ENCODE measurements around the gene CHCHD10. TPM values are rescaled to one million over a fixed set of nuclear protein-coding genes. Genes with fewer than 3 reads are reported as not detected.

CHCHD10 gene
- total RNA-seq, 1 experiment from 2014 or later = 198 TPM

DNA sequence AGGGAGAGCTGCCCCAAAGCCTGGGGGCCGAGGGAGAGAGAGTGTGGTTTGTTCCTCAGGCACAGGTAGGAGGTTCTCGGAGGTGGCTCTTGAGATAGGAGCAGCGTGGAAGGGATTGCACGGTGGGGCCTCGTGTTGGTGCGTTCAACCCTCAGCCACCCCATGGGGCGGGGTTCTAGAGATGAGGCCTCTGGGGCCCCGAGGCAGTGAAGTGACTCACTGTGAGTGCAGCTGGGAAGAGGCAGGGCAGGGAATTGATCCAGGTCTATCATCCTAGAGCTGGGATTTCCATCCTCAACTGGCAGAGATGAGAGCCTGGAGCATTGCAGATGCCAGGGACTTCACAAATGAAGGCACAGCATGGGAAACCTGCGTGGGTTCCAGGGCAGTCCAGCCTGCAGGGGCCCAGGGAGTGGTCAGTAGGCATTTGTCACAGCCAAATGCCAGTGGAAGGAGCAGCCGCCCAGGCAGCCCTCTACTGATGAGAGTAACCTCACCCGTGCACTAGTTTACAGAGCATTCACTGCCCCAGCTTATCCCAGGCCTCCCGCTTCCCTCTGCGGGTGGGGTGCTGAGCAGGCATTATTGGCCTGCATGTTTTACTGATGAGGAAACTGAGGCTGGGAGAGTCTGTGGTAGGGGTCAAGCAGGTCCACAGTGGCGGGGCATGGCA is 13.9 kb upstream of the CHCHD10 start:
- Mint-ChIP-seq H3K27ac (peak overlapping the region; percentile 41; the same call in 1 of the 2 replicates), H3K4me1 (peaks cover 6% of the 10 kb centered on the region; the same call in 1 of the 2 replicates), H3K9me3 (no peaks in the 10 kb centered on the region), H3K36me3 (no peaks in the 10 kb centered on the region), H3K27me3 (ENCODE audit: low read depth) (no peaks in the 10 kb centered on the region; the same call in 1 of the 2 replicates), H3K4me3 (no peak overlapping the region)
- TF ChIP-seq, protein P1, sequence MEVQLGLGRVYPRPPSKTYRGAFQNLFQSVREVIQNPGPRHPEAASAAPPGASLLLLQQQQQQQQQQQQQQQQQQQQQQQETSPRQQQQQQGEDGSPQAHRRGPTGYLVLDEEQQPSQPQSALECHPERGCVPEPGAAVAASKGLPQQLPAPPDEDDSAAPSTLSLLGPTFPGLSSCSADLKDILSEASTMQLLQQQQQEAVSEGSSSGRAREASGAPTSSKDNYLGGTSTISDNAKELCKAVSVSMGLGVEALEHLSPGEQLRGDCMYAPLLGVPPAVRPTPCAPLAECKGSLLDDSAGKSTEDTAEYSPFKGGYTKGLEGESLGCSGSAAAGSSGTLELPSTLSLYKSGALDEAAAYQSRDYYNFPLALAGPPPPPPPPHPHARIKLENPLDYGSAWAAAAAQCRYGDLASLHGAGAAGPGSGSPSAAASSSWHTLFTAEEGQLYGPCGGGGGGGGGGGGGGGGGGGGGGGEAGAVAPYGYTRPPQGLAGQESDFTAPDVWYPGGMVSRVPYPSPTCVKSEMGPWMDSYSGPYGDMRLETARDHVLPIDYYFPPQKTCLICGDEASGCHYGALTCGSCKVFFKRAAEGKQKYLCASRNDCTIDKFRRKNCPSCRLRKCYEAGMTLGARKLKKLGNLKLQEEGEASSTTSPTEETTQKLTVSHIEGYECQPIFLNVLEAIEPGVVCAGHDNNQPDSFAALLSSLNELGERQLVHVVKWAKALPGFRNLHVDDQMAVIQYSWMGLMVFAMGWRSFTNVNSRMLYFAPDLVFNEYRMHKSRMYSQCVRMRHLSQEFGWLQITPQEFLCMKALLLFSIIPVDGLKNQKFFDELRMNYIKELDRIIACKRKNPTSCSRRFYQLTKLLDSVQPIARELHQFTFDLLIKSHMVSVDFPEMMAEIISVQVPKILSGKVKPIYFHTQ (CRISPR knock-in tag; IDR thresholded peaks at IDR 0.05) = no peak
- TF ChIP-seq ZBTB21 (CRISPR knock-in tag; IDR thresholded peaks at IDR 0.05; ENCODE audit: borderline replicate concordance) (no peak), RELA (CRISPR knock-in tag; IDR thresholded peaks at IDR 0.05; ENCODE audit: borderline replicate concordance) (no peak), AFF4 (CRISPR knock-in tag; IDR thresholded peaks at IDR 0.05; ENCODE audit: borderline replicate concordance) (no peak), EMX1 (CRISPR knock-in tag; IDR thresholded peaks at IDR 0.05) (no peak), NR3C1 (CRISPR knock-in tag; conservative IDR thresholded peaks at IDR 0.05; ENCODE audit: low read depth) (no peak), ZNF671 (CRISPR knock-in tag; IDR thresholded peaks at IDR 0.05) (no peak), FOXP1 (CRISPR knock-in tag; IDR thresholded peaks at IDR 0.05; ENCODE audit: borderline replicate concordance) (no peak), MYBL2 (CRISPR knock-in tag; IDR thresholded peaks at IDR 0.05) (no peak)
- TF ChIP-seq, protein P2, sequence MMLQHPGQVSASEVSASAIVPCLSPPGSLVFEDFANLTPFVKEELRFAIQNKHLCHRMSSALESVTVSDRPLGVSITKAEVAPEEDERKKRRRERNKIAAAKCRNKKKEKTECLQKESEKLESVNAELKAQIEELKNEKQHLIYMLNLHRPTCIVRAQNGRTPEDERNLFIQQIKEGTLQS (CRISPR knock-in tag; conservative IDR thresholded peaks at IDR 0.05) = no peak
- TF ChIP-seq, protein P3, sequence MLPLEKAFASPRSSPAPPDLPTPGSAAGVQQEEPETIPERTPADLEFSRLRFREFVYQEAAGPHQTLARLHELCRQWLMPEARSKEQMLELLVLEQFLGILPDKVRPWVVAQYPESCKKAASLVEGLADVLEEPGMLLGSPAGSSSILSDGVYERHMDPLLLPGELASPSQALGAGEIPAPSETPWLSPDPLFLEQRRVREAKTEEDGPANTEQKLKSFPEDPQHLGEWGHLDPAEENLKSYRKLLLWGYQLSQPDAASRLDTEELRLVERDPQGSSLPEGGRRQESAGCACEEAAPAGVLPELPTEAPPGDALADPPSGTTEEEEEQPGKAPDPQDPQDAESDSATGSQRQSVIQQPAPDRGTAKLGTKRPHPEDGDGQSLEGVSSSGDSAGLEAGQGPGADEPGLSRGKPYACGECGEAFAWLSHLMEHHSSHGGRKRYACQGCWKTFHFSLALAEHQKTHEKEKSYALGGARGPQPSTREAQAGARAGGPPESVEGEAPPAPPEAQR (CRISPR knock-in tag; IDR thresholded peaks at IDR 0.05) = no peak
- TF ChIP-seq, protein P4, sequence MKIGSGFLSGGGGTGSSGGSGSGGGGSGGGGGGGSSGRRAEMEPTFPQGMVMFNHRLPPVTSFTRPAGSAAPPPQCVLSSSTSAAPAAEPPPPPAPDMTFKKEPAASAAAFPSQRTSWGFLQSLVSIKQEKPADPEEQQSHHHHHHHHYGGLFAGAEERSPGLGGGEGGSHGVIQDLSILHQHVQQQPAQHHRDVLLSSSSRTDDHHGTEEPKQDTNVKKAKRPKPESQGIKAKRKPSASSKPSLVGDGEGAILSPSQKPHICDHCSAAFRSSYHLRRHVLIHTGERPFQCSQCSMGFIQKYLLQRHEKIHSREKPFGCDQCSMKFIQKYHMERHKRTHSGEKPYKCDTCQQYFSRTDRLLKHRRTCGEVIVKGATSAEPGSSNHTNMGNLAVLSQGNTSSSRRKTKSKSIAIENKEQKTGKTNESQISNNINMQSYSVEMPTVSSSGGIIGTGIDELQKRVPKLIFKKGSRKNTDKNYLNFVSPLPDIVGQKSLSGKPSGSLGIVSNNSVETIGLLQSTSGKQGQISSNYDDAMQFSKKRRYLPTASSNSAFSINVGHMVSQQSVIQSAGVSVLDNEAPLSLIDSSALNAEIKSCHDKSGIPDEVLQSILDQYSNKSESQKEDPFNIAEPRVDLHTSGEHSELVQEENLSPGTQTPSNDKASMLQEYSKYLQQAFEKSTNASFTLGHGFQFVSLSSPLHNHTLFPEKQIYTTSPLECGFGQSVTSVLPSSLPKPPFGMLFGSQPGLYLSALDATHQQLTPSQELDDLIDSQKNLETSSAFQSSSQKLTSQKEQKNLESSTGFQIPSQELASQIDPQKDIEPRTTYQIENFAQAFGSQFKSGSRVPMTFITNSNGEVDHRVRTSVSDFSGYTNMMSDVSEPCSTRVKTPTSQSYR (CRISPR knock-in tag; IDR thresholded peaks at IDR 0.05) = no peak
- ATAC-seq (no peak), DNase-seq (ENCODE audit: low spot score) (no peak)
- ChIA-PET POLR2A (no interaction called here), CTCF (interaction anchor here (0.8 to 1.7 kb wide), 3 partner anchors 11 to 113 kb away, joined by 4 to 5 read pairs (median 4); partner anchors contain the start of gene MIF)

DNA sequence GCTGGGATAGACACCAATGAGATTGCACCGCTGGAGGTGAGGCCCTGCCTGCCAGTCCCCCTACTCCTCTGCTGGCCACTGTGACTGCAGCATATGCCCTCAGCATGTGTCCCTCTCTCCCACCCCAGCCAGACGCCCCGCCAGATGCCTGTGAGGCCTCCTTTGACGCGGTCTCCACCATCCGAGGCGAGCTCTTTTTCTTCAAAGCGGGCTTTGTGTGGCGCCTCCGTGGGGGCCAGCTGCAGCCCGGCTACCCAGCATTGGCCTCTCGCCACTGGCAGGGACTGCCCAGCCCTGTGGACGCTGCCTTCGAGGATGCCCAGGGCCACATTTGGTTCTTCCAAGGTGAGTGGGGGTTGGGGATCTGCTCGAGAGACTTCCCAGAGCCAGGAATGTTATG is 13.3 kb upstream of the CHCHD10 start:
- CTCF ChIA-PET = interaction anchor here (1.6 to 1.7 kb wide), 2 partner anchors 69 to 113 kb away, joined by 4 to 5 read pairs; partner anchors contain the start of gene MIF
- no peak for TF ChIP-seq ZNF671 (CRISPR knock-in tag; IDR thresholded peaks at IDR 0.05)
- no peak for TF ChIP-seq MXD4 (CRISPR knock-in tag; IDR thresholded peaks at IDR 0.05; ENCODE audit: borderline replicate concordance)
- TF ChIP-seq NFYB (CRISPR knock-in tag; conservative IDR thresholded peaks at IDR 0.05; ENCODE audit: low read depth) = no peak
- no peak for TF ChIP-seq ZNF416 (CRISPR knock-in tag; IDR thresholded peaks at IDR 0.05)
- no peak for TF ChIP-seq EMX1 (CRISPR knock-in tag; IDR thresholded peaks at IDR 0.05)
- TF ChIP-seq USF2 (CRISPR knock-in tag; IDR thresholded peaks at IDR 0.05) = no peak
- TF ChIP-seq, protein P4 (CRISPR knock-in tag; IDR thresholded peaks at IDR 0.05) = no peak
- TF ChIP-seq NFATC4 (CRISPR knock-in tag; IDR thresholded peaks at IDR 0.05) = no peak
- no peak for TF ChIP-seq SMAD4 (CRISPR knock-in tag; IDR thresholded peaks at IDR 0.05)

More for the DNA sequence above, 13.3 kb upstream of the CHCHD10 start:
- no peak overlapping the region for H3K4me3 Mint-ChIP-seq
- POLR2A ChIA-PET = no interaction called here
- no peaks in the 10 kb centered on the region for H3K9me3 Mint-ChIP-seq
- DNase-seq (ENCODE audit: low spot score) (no peak), ATAC-seq (no peak)
- peak overlapping the region; percentile 41; the same call in 1 of the 2 replicates for H3K27ac Mint-ChIP-seq
- 0 out of 2 replicates have a peak, but pooled peaks cover under 1% of the 10 kb centered on the region for H3K4me1 Mint-ChIP-seq
- no peaks in the 10 kb centered on the region; the same call in 1 of the 2 replicates for H3K27me3 Mint-ChIP-seq (ENCODE audit: low read depth)
- no peaks in the 10 kb centered on the region for H3K36me3 Mint-ChIP-seq
